Upper lobe of left lung (tissue), 6 donors: Measurements from ENCODE around the gene SERPINA5. TPM values are rescaled to one million over a fixed set of nuclear protein-coding genes. Genes with fewer than 3 reads are reported as not detected.

Experiments used
- ATAC-seq, 2 donors: fragments of 200-7000 bp; cut with Tn5 transposase; one replicate each; pipeline ENCODE4 v1.9.1; 2022; ENCODE audit warnings: mild to moderate bottlenecking in 2 of 2, moderate library complexity in 2 of 2; ENCODE audit not compliant: low FRiP score in 2 of 2
- DNase-seq, 2 donors: peaks; one replicate each; pipeline ENCODE4 v3.0.0-alpha.2; 2019 to 2020
- H3K27ac ChIP-seq, 4 donors: fragments of 200-600 bp; sonication (generic); one replicate each; pipeline ENCODE4 v1.5.1; 2016 to 2019
- H3K27me3 ChIP-seq, 4 donors: fragments of 200-600 bp; sonication (generic); one replicate each; pipeline ENCODE4 v1.5.1; 2017 to 2019
- H3K36me3 ChIP-seq, 4 donors: fragments of 200-600 bp; sonication (generic); one replicate each; pipeline ENCODE4 v1.5.1; 2016 to 2019
- H3K4me1 ChIP-seq, 4 donors: fragments of 200-600 bp; sonication (generic); one replicate each; pipeline ENCODE4 v1.5.1; 2018 to 2019
- H3K4me3 ChIP-seq, 4 donors: fragments of 200-600 bp; sonication (generic); one replicate each; pipeline ENCODE4 v1.5.1; 2017 to 2019; ENCODE audit warnings: mild to moderate bottlenecking in 2 of 4, moderate library complexity in 1 of 4
- H3K9me3 ChIP-seq, 4 donors: fragments of 200-600 bp; sonication (generic); one replicate each; pipeline ENCODE4 v1.5.1; 2018 to 2019
- CTCF ChIP-seq, 6 experiments: fragments of 450-650 bp in 4 of 6; fragments of 200-600 bp in 2 of 6; sonication (generic) in 2 of 6; IDR thresholded peaks; one replicate each; pipeline ENCODE4 v1.5.1; 2016 to 2019; ENCODE audit warnings: antibody characterized with exemption in 6 of 6
- EP300 ChIP-seq, 4 donors: sonication (generic); formaldehyde crosslinking; IDR thresholded peaks; one replicate each; pipeline ENCODE4 v1.5.1; 2017; ENCODE audit warnings: antibody characterized with exemption in 4 of 4, control low read depth in 2 of 4
- POLR2A ChIP-seq, 4 donors: fragments of 450-650 bp; IDR thresholded peaks; one replicate each; pipeline ENCODE4 v1.5.1; 2016 to 2017; ENCODE audit warnings: antibody characterized with exemption in 4 of 4, mild to moderate bottlenecking in 2 of 4
- POLR2AphosphoS5 ChIP-seq, 2 donors: sonication (generic); formaldehyde crosslinking; IDR thresholded peaks; one replicate each; pipeline ENCODE4 v1.5.1; 2017; ENCODE audit warnings: antibody characterized with exemption in 2 of 2
- WGBS, 2 donors: methylation state at CpG; one replicate each; pipeline ENCODE4 v1.1.5; 2017 to 2018; 5-methylcytosine and 5-hydroxymethylcytosine counted together
- total RNA-seq, 6 donors: library from RNA; depleted of rRNA in 4 of 6; stranded (reverse); fragments of >200 nt in 4 of 6; gene quantifications; one replicate each; pipeline versions ENCODE4 v1.1.0 to v1.2.1, GENCODE V29; 2016 to 2021
- donor health status: DM: no; HTN: no; CAD: no; lungs with moderate emphysema.
- donor health status: DM: no; HTN: yes; CAD: no; lungs with severe emphysema.

The SERPINA5 gene
- total RNA-seq, 6 donors from 2014 or later, result 1.2 to 2.5 (median 1.5) TPM; not detected in 3

- DNase-seq (no peak), ATAC-seq (peak in 1 of 2 donors; percentile 22)
- Histone ChIP-seq H3K9me3 (no peaks in the 10 kb centered on the region), H3K4me3 (no peak overlapping the region), H3K36me3 (no peaks in the 10 kb centered on the region), H3K27ac (no peak overlapping the region), H3K4me1 (no peaks in the 10 kb centered on the region), H3K27me3 (no peaks in the 10 kb centered on the region)
- 85 to 88% methylated on average over 3 of the region's 3 CpGs for WGBS, 2 donors
- no peak for TF ChIP-seq POLR2AphosphoS5 (IDR thresholded peaks at IDR 0.05)
- no peak for TF ChIP-seq POLR2A (IDR thresholded peaks at IDR 0.05)
- no peak for TF ChIP-seq EP300 (IDR thresholded peaks at IDR 0.05)
- no peak for TF ChIP-seq CTCF (IDR thresholded peaks at IDR 0.05)
Observed at GRCh38 chr14:94593376-94593748, 12.1 kb downstream of the SERPINA5 start.

- H3K9me3 ChIP-seq, result no peaks in the 10 kb centered on the region
- H3K4me1 ChIP-seq, result peaks cover 0 to 5% (median 2%) of the 10 kb centered on the region in 4 donors
- no peak overlapping the region for H3K27ac ChIP-seq
- 69 to 76% methylated on average over 3 to 4 of the region's 4 CpGs for WGBS, 2 donors
- DNase-seq (no peak), ATAC-seq (no peak)
- H3K36me3 ChIP-seq, result no peaks in the 10 kb centered on the region
- no peak overlapping the region for H3K4me3 ChIP-seq
- TF ChIP-seq CTCF (IDR thresholded peaks at IDR 0.05), result no peak
- no peak for TF ChIP-seq EP300 (IDR thresholded peaks at IDR 0.05)
- TF ChIP-seq POLR2A (IDR thresholded peaks at IDR 0.05), result no peak
- no peak for TF ChIP-seq POLR2AphosphoS5 (IDR thresholded peaks at IDR 0.05)
- H3K27me3 ChIP-seq, result no peaks in the 10 kb centered on the region
Observed at GRCh38 chr14:94593749-94594431, 12.7 kb downstream of the SERPINA5 start.

GRCh38 chr14:94594441-94594840, 13.2 kb downstream of the SERPINA5 start:
- TF ChIP-seq POLR2A (IDR thresholded peaks at IDR 0.05), result no peak
- TF ChIP-seq CTCF (IDR thresholded peaks at IDR 0.05), result no peak
- no peaks in the 10 kb centered on the region for H3K36me3 ChIP-seq
- WGBS, 2 donors, result 88 to 92% methylated on average over 7 of the region's 7 CpGs
- ATAC-seq, result no peak
- no peaks in the 10 kb centered on the region for H3K27me3 ChIP-seq
- DNase-seq, result no peak
- H3K4me1 ChIP-seq, result peaks cover 1 to 10% (median 5%) of the 10 kb centered on the region in 4 donors
- H3K9me3 ChIP-seq, result no peaks in the 10 kb centered on the region
- H3K4me3 ChIP-seq, result no peak overlapping the region
- H3K27ac ChIP-seq, result no peak overlapping the region

- WGBS, 2 donors, result 81 to 100% methylated on average over 2 of the region's 2 CpGs
- H3K27me3 ChIP-seq, result no peaks in the 10 kb centered on the region
Observed at GRCh38 chr14:94595912-94596311, 14.7 kb downstream of the SERPINA5 start.

More at GRCh38 chr14:94595912-94596311, 14.7 kb downstream of the SERPINA5 start:
- DNase-seq (no peak), ATAC-seq (no peak)
- H3K4me1 ChIP-seq, result peaks cover 6 to 20% (median 16%) of the 10 kb centered on the region in 4 donors
- no peak overlapping the region for H3K4me3 ChIP-seq
- no peaks in the 10 kb centered on the region for H3K36me3 ChIP-seq
- H3K9me3 ChIP-seq, result no peaks in the 10 kb centered on the region
- TF ChIP-seq EP300 (IDR thresholded peaks at IDR 0.05), result no peak
- no peak for TF ChIP-seq POLR2A (IDR thresholded peaks at IDR 0.05)
- no peak for TF ChIP-seq CTCF (IDR thresholded peaks at IDR 0.05)
- no peak for TF ChIP-seq POLR2AphosphoS5 (IDR thresholded peaks at IDR 0.05)
- no peak overlapping the region for H3K27ac ChIP-seq
